Panc1 (cell line): Measurements from ENCODE around the gene PRRC2C. TPM values are rescaled to one million over a fixed set of nuclear protein-coding genes. Genes with fewer than 3 reads are reported as not detected.

Source experiments
- ATAC-seq: fragments of 200-7000 bp; cut with Tn5 transposase; 2 replicates; pipeline ENCODE4 v1.9.1; 2020; ENCODE audit warnings: mild to moderate bottlenecking, moderate library complexity
- BruUV-seq: library from RNA; stranded (reverse); fragments of 400-500 nt; replicated peaks from 2 replicates; lab custom pipeline; 2021; lab: Mats Ljungman, UMichigan
- CTCF ChIA-PET: fragments of 300-600 bp; sonication (Branson Sonifier 250); formaldehyde crosslinking; loops from one replicate; lab custom pipeline; 2022; ENCODE audit warnings: antibody characterized with exemption; lab: Charles Lee
- POLR2A ChIA-PET: fragments of 300-600 bp; sonication (Branson Sonifier 250); formaldehyde crosslinking; loops from one replicate; lab custom pipeline; 2022; ENCODE audit warnings: antibody characterized with exemption; lab: Charles Lee
- DNase-seq: peaks from one replicate; pipeline ENCODE4 v3.0.0-alpha.2; 2010; ENCODE audit warnings: low read depth, low spot score
- H3K27ac ChIP-seq: 2 replicates; pipeline ENCODE4 v1.5.1; 2011; ENCODE audit warnings: mild to moderate bottlenecking, low read length, inconsistent platforms
- H3K27me3 ChIP-seq: fragments of 200-500 bp; sonication (Bioruptor generic); 2 replicates; pipeline ENCODE4 v1.6.0; 2014; ENCODE audit warnings: low read length, inconsistent platforms; ENCODE audit not compliant: control insufficient read depth, insufficient read depth
- H3K36me3 ChIP-seq: fragments of 200-500 bp; sonication (Bioruptor generic); 2 replicates; pipeline ENCODE4 v1.5.1; 2014; ENCODE audit warnings: inconsistent platforms, mild to moderate bottlenecking, low read length, moderate library complexity; ENCODE audit not compliant: control insufficient read depth, insufficient read depth
- H3K4me1 ChIP-seq: 2 replicates; pipeline ENCODE4 v1.5.1; 2011; ENCODE audit warnings: inconsistent platforms, mild to moderate bottlenecking, low read length, moderate library complexity; ENCODE audit not compliant: control insufficient read depth, insufficient read depth
- H3K4me3 ChIP-seq, 2 experiments: 2 replicates each; pipeline ENCODE4 v1.5.1; 2011 to 2012; ENCODE audit warnings: low read depth in 2 of 2, low read length in 2 of 2, mild to moderate bottlenecking in 2 of 2, inconsistent platforms in 1 of 2, moderate library complexity in 1 of 2
- H3K9me3 ChIP-seq: fragments of 200-500 bp; sonication (Bioruptor generic); 2 replicates; pipeline ENCODE4 v1.5.1; 2014; ENCODE audit warnings: low read depth, mild to moderate bottlenecking, inconsistent platforms, low read length, moderate library complexity; ENCODE audit not compliant: control insufficient read depth, insufficient read depth
- CTCF ChIP-seq: fragments of 450-650 bp; IDR thresholded peaks from 2 replicates; pipeline ENCODE4 v1.5.1; 2017; ENCODE audit warnings: mild to moderate bottlenecking
- POLR2AphosphoS5 ChIP-seq: IDR thresholded peaks from 2 replicates; pipeline ENCODE4 v1.6.1; 2012; ENCODE audit warnings: mild to moderate bottlenecking, low read depth, low read length, moderate library complexity
- REST ChIP-seq, 2 experiments: IDR thresholded peaks; 2 replicates each; pipeline ENCODE4 v1.6.1; 2011 to 2012; ENCODE audit warnings: low read depth in 2 of 2, control low read depth in 1 of 2, low read length in 1 of 2, mild to moderate bottlenecking in 1 of 2, moderate library complexity in 1 of 2; ENCODE audit not compliant: insufficient read depth in 1 of 2
- SIN3A ChIP-seq: IDR thresholded peaks from 2 replicates; pipeline ENCODE4 v1.6.1; 2012; ENCODE audit warnings: low read depth, mild to moderate bottlenecking, low read length, moderate library complexity, borderline replicate concordance; ENCODE audit not compliant: insufficient read depth
- TCF7L2 ChIP-seq: IDR thresholded peaks from 2 replicates; pipeline ENCODE4 v1.6.1; 2011; ENCODE audit warnings: mild to moderate bottlenecking, low read depth, low read length, inconsistent platforms
- in situ Hi-C: cut with HindIII; loops from 2 replicates; pipeline ENCODE4 v1.10.0; 2016; ENCODE audit warnings: low sequenced_read_pairs, low pct_unique_long_range_greater_than_20kb
- intact Hi-C: fragments of 100-400 bp; cut with micrococcal nuclease; formaldehyde crosslinking; loops from one replicate; pipeline ENCODE4 v1.10.0; 2022; ENCODE audit not compliant: unreplicated experiment
- total RNA-seq: library from RNA; stranded (reverse); gene quantifications from one replicate; pipeline ENCODE4 v1.2.1, GENCODE V29; 2021; ENCODE audit not compliant: unreplicated experiment

The PRRC2C gene
- total RNA-seq, 1 experiment from 2014 or later, result 145 TPM

GRCh38 chr1:171507435-171507834, 22.1 kb downstream of the PRRC2C start:
- no peaks in the 10 kb centered on the region for H3K9me3 ChIP-seq
- DNase-seq (no peak), ATAC-seq (no peak)
- peaks cover 5% of the 10 kb centered on the region for H3K4me1 ChIP-seq
- in situ Hi-C loops, result no loop called here
- CTCF ChIA-PET, result no interaction called here
- no TSS peak for BruUV-seq
- intact Hi-C loops, result no loop called here
- POLR2A ChIA-PET, result no interaction called here
- H3K4me3 ChIP-seq, result no peak overlapping the region
- no peaks in the 10 kb centered on the region for H3K36me3 ChIP-seq
- TF ChIP-seq CTCF (no peak), SIN3A (no peak), POLR2AphosphoS5 (no peak), TCF7L2 (no peak), REST (IDR thresholded peaks at IDR 0.05; ENCODE audit: insufficient read depth in 1 of 2, low read depth in 2 of 2, low read length in 1 of 2) (no peak)
- H3K27ac ChIP-seq, result no peak overlapping the region
- H3K27me3 ChIP-seq, result no peaks in the 10 kb centered on the region

- TF ChIP-seq CTCF, result no peak
- TF ChIP-seq TCF7L2, result no peak
- no peak for TF ChIP-seq POLR2AphosphoS5
- no peak for TF ChIP-seq SIN3A
- TF ChIP-seq REST (IDR thresholded peaks at IDR 0.05; ENCODE audit: insufficient read depth in 1 of 2, low read depth in 2 of 2, low read length in 1 of 2), result no peak
- H3K9me3 ChIP-seq, result no peaks in the 10 kb centered on the region
- peaks cover 5% of the 10 kb centered on the region for H3K4me1 ChIP-seq
- intact Hi-C loops, result no loop called here
- DNase-seq (no peak), ATAC-seq (no peak)
- POLR2A ChIA-PET, result no interaction called here
- H3K27ac ChIP-seq, result no peak overlapping the region
- no peak overlapping the region for H3K4me3 ChIP-seq
- no peaks in the 10 kb centered on the region for H3K27me3 ChIP-seq
- 0 out of 2 replicates have a peak, but pooled peaks cover 4% of the 10 kb centered on the region for H3K36me3 ChIP-seq
- no TSS peak for BruUV-seq
- in situ Hi-C loops, result no loop called here
- CTCF ChIA-PET, result no interaction called here
These were observed 23.9 kb downstream of the PRRC2C start for GRCh38 chr1:171509191-171509590.
